Ovary (tissue), 9 donors: ENCODE results near the gene SIPA1L3. TPM values are rescaled to one million over a fixed set of nuclear protein-coding genes. Genes with fewer than 3 reads are reported as not detected.

ENCODE experiments used
- DNase-seq, 5 donors: peaks; one replicate each; pipeline ENCODE4 v3.0.0-alpha.2; 2019 to 2020
- H3K27ac ChIP-seq, 2 donors: fragments of 200-600 bp; one replicate each; pipeline versions ENCODE4 v1.5.1 to v1.8.0; 2019 to 2022
- H3K27me3 ChIP-seq: fragments of 200-600 bp; one replicate; pipeline ENCODE4 v1.8.0; 2022
- H3K36me3 ChIP-seq: fragments of 200-600 bp; sonication (generic); one replicate; pipeline ENCODE4 v1.5.1; 2019
- H3K4me1 ChIP-seq: one replicate; pipeline ENCODE4 v1.8.1; 2013; ENCODE audit warnings: mild to moderate bottlenecking, moderate library complexity; ENCODE audit not compliant: insufficient read depth
- H3K4me3 ChIP-seq: fragments of 200-600 bp; sonication (generic); one replicate; pipeline ENCODE4 v1.5.1; 2017
- H3K9me3 ChIP-seq, 2 donors: fragments of 200-600 bp in 1 of 2; sonication (generic) in 1 of 2; one replicate each; pipeline versions ENCODE4 v1.5.1 to v1.8.1; 2013 to 2019; ENCODE audit warnings: mild to moderate bottlenecking in 1 of 2, moderate library complexity in 1 of 2
- EP300 ChIP-seq: sonication (generic); formaldehyde crosslinking; IDR thresholded peaks from one replicate; pipeline ENCODE4 v1.6.1; 2017; ENCODE audit warnings: antibody characterized with exemption
- POLR2A ChIP-seq: fragments of 450-650 bp; IDR thresholded peaks from one replicate; pipeline ENCODE4 v1.6.1; 2017; ENCODE audit warnings: antibody characterized with exemption, mild to moderate bottlenecking, moderate library complexity
- WGBS, 3 donors: extraction: QIAGEN DNeasy Blood & Tissue Kit in 1 of 3; methylation state at CpG; one replicate each; pipeline versions ENCODE4 v1.1.5 to v1.1.7; 2013 to 2017; 5-methylcytosine and 5-hydroxymethylcytosine counted together
- intact Hi-C, 4 donors: fragments of 100-400 bp; cut with DNase I; formaldehyde crosslinking; loops; one replicate each; pipeline versions ENCODE4 v1.11.0 to v1.15.1; 2022 to 2023
- polyA plus RNA-seq, 2 donors: library from polyadenylated mRNA; stranded (reverse); fragments of 200-250 nt in 1 of 2; fragments of 350-450 nt in 1 of 2; fragmentation: Illumina TruSeq in 1 of 2; extraction: RNeasy Lipid Tissue Mini Kit (QIAGEN cat#74804) in 1 of 2; gene quantifications; one replicate each; pipeline ENCODE4 v1.2.3, GENCODE V29; 2013 to 2014
- total RNA-seq, 7 donors: library from RNA; depleted of rRNA in 2 of 7; stranded (reverse); fragments of >200 nt in 2 of 7; fragmentation: NEBNext Ultra II Directional in 3 of 7; extraction: Animal tissue kit (Norgen Biotek cat#: 25700) in 3 of 7; gene quantifications; one replicate each; pipeline versions ENCODE4 v1.1.0 to v1.2.4, GENCODE V29; 2016 to 2023
- TF ChIP-seq, protein P1 (sequence below), 3 donors: fragments of 450-650 bp in 2 of 3; fragments of 200-600 bp in 1 of 3; IDR thresholded peaks; one replicate each; pipeline versions ENCODE4 v1.5.1 to v1.8.0; 2016 to 2022; ENCODE audit warnings: antibody characterized with exemption in 3 of 3, mild to moderate bottlenecking in 1 of 3
- donor health status: DM: no; HTN: no; CAD: no; lungs with moderate emphysema.
- donor health status: DM: no; HTN: no; CAD: no.
- donor health status: Bipolar disorder and iron deficiency.
- donor health status: DM: yes; HTN: yes; CAD: no.
- donor health status: DM: no; HTN: no; CAD: no.
- donor health status: DM: yes; HTN: yes; CAD: no.

SIPA1L3 gene
- total and polyA plus RNA-seq, 9 donors = 4.5 to 27.9 (median 18.2) TPM

DNA sequence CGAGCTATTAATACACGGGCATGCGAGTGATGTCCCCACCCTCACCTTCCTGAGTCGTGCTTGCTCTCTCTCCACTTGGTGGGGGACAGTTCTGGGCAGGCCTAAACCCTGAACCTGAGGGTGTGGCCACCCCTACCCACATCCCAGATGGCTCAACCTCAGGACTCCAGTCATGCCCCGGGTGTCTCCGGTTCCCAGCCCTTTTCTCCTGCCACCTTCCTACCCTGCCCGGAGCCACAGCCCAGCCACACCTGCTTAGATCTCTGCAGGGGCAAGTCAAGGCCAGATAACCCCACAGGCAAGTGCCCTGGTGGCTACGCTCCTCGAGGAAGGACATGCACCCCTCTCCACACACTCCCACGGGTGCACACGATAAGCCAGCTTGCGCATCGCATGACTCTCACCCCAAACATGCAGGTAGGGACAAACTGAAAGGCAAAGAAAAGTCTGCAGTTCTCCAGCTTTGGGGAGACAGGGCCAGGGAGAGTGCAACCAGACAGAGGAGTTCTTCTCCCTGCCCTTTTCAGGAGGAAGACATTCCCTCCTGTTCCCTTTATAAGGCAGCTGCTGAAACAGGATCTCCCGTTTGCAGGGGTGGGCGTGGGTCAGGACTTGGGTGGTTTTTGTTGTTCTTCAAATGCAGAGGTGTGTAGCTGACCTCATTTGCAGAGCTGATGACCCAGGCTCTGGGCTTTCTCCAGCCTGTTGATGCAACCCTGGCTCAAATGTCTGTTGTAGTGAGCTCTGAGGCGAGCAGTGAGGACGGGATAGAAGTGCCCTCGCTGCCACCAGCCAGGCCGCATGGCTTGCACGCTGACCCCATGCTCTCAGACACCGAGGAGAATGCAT lies 228.4 kb downstream of the SIPA1L3 start:
- Histone ChIP-seq H3K9me3 (no peaks in the 10 kb centered on the region), H3K4me3 (no peak overlapping the region), H3K27ac (no peak overlapping the region), H3K4me1 (no peaks in the 10 kb centered on the region), H3K27me3 (no peaks in the 10 kb centered on the region), H3K36me3 (no peaks in the 10 kb centered on the region)
- TF ChIP-seq EP300 = no peak
- no peak for TF ChIP-seq POLR2A
- TF ChIP-seq, protein P1, sequence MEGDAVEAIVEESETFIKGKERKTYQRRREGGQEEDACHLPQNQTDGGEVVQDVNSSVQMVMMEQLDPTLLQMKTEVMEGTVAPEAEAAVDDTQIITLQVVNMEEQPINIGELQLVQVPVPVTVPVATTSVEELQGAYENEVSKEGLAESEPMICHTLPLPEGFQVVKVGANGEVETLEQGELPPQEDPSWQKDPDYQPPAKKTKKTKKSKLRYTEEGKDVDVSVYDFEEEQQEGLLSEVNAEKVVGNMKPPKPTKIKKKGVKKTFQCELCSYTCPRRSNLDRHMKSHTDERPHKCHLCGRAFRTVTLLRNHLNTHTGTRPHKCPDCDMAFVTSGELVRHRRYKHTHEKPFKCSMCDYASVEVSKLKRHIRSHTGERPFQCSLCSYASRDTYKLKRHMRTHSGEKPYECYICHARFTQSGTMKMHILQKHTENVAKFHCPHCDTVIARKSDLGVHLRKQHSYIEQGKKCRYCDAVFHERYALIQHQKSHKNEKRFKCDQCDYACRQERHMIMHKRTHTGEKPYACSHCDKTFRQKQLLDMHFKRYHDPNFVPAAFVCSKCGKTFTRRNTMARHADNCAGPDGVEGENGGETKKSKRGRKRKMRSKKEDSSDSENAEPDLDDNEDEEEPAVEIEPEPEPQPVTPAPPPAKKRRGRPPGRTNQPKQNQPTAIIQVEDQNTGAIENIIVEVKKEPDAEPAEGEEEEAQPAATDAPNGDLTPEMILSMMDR (IDR thresholded peaks at IDR 0.05) = no peak
- 59 to 66% (median 60%) methylated on average over 20 to 21 of the region's 21 CpGs for WGBS, 3 donors
- intact Hi-C loops = no loop called here
- DNase-seq = no peak

DNA sequence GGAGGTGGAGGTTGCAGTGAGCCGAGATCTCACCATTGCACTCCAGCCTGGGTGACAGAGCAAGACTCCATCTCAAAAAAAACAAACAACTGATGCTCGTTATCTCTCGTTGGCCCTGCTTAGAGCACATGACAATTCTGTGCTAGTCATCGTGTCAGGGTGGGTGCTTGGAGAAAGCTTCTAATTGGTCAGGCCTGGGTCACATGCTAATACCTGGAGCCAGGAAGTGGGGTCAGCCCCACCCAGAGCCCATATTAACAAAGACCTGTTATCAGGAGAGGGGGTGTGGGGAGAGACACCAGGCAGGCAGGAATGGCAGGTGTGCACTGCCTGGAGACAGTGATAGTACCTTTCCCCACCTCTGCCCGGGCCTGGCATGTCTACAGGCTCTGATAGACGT lies 232.1 kb downstream of the SIPA1L3 start:
- intact Hi-C loops = no loop called here
- 77 to 79% (median 79%) methylated on average over 6 of the region's 6 CpGs for WGBS, 3 donors
- TF ChIP-seq, protein P1 (IDR thresholded peaks at IDR 0.05) = no peak
- TF ChIP-seq POLR2A = no peak
- TF ChIP-seq EP300 = no peak

DNA sequence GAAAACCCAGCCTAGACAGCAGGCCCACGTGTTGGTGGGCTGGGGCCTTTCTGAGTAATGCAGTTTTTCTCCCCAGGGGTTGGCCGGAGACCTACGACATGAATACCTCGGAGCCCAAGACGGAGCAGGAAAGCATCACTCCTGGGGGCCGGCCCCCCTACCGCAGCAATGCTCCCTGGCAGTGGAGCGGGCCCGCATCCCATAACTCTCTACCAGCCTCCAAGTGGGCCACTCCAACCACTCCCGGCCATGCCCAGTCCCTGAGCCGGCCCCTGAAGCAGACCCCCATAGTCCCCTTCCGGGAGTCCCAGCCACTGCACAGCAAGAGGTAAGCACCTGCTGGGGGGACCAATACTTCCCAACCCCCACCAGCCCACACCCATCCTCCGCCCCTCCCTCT lies 234.1 kb downstream of the SIPA1L3 start:
- Histone ChIP-seq H3K36me3 (no peaks in the 10 kb centered on the region), H3K4me1 (no peaks in the 10 kb centered on the region), H3K27ac (no peak overlapping the region), H3K9me3 (no peaks in the 10 kb centered on the region), H3K4me3 (no peak overlapping the region), H3K27me3 (no peaks in the 10 kb centered on the region)
- TF ChIP-seq EP300 (no peak), POLR2A (no peak)
- TF ChIP-seq, protein P1 (IDR thresholded peaks at IDR 0.05) = no peak
- intact Hi-C loops = loop anchor here in 2 of 4 donors (10.0 kb wide), 3 partner anchors 84 to 194 kb away; partner anchors contain the start of genes CATSPERG (in 1 of the 2) and DPF1 (in 1 of the 2)
- DNase-seq = no peak
- WGBS, 3 donors = 94 to 96% (median 96%) methylated on average over 13 of the region's 13 CpGs

More for the DNA sequence above, 232.1 kb downstream of the SIPA1L3 start:
- Histone ChIP-seq H3K36me3 (no peaks in the 10 kb centered on the region), H3K27ac (no peak overlapping the region), H3K27me3 (no peaks in the 10 kb centered on the region), H3K4me1 (no peaks in the 10 kb centered on the region), H3K9me3 (no peaks in the 10 kb centered on the region), H3K4me3 (no peak overlapping the region)
- DNase-seq = no peak

DNA sequence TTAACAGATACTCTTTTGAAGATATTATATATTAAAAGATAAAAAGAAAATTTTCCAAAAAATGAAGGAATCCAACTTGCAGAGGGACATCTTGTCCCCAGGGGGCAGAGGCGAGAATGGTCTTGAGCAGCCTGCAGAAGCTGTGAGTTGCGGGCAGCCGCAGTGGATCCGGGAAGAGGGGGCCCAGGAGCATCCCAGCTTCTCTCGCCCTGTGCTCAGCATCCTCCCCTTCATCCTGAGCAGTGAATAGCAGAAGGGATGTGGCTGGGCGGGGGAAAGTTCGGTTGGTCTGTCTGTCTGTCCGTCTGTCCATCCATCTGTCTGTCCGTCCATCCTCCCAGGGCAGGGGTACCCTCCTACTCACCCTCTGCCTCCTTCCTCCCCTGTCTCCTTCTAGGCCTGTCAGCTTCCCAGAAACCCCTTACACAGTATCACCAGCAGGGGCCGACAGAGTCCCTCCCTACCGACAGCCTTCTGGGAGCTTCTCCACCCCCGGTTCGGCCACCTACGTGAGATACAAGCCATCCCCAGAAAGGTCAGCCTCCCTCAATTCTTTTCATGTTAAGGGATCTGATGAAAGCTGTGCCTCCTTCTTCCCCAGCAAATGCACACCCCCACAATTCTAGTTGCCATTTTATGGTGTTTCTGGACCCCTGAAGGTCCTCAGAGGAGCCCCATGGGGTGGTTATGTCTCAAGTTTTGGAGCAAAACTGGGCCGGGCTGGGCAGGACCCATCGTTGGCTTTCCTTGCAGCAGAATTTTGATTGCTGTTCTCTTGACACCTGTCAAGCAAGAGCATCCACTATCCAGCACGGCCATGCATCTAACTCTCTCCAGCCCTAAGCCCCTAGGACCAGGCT lies 235.4 kb downstream of the SIPA1L3 start:
- intact Hi-C loops = loop anchor here in 2 of 4 donors (10.0 kb wide), 3 partner anchors 82 to 192 kb away; partner anchors contain the start of genes CATSPERG (in 1 of the 2) and DPF1 (in 1 of the 2)
- no peaks in the 10 kb centered on the region for H3K4me1 ChIP-seq

More for the DNA sequence above, 235.4 kb downstream of the SIPA1L3 start:
- H3K27ac ChIP-seq = no peak overlapping the region
- H3K27me3 ChIP-seq = no peaks in the 10 kb centered on the region
- H3K36me3 ChIP-seq = no peaks in the 10 kb centered on the region
- 47 to 50% (median 47%) methylated on average over 17 of the region's 17 CpGs for WGBS, 3 donors
- peak; percentile 54 to 81 (median 61) for DNase-seq
- TF ChIP-seq EP300 (no peak), POLR2A (no peak)
- TF ChIP-seq, protein P1 (IDR thresholded peaks at IDR 0.05) = peak in 2 of 3 donors; percentile 35 to 43
- H3K4me3 ChIP-seq = no peak overlapping the region
- no peaks in the 10 kb centered on the region for H3K9me3 ChIP-seq
